ENCODE data around the gene SLC25A52. TPM values are rescaled to one million over a fixed set of nuclear protein-coding genes. Genes with fewer than 3 reads are reported as not detected.
"Not testable (repeated sequence)": the region's sequence is repeated elsewhere in the genome, so short reads cannot be mapped to it uniquely, and the experiment has no call there.

SLC25A52 gene
- total RNA-seq (ENCODE audit: low replicate concordance): not detected in 2 replicates
- long read RNA-seq: 0 reads

- Mint-ChIP-seq H3K36me3 (no peaks in the 10 kb centered on the region), H3K4me3 (no peak within 1 kb of the TSS), H3K4me1 (ENCODE audit: unreplicated experiment) (peaks cover 4% of the 10 kb centered on the region), H3K9me3 (peaks cover 5% of the 10 kb centered on the region), H3K27me3 (no peaks in the 10 kb centered on the region), H3K27ac (no peak within 1 kb of the TSS)
- DNase-seq (ENCODE audit: extremely low spot score, unreplicated experiment): no peak
- TF ChIP-seq CTCF (conservative IDR thresholded peaks at IDR 0.05): no peak
Observed at GRCh38 chr18:31760695-31761094, at the start of gene SLC25A52. Gene SLC25A52 (minus strand): TSS chr18:31760880. CDS start chr18:31760661, 219 bp downstream.

- H3K9me3 Mint-ChIP-seq; H3K4me1 Mint-ChIP-seq (ENCODE audit: unreplicated experiment); DNase-seq (ENCODE audit: extremely low spot score, unreplicated experiment); H3K36me3 Mint-ChIP-seq; H3K27ac Mint-ChIP-seq; H3K27me3 Mint-ChIP-seq; H3K4me3 Mint-ChIP-seq: not testable (repeated sequence)
Observed at GRCh38 chr18:31809049-31809448, 48.4 kb upstream of the SLC25A52 start.

- H3K9me3 Mint-ChIP-seq: no peaks in the 10 kb centered on the region
- TF ChIP-seq CTCF (conservative IDR thresholded peaks at IDR 0.05): no peak
- H3K36me3 Mint-ChIP-seq: no peaks in the 10 kb centered on the region
- no peak for DNase-seq (ENCODE audit: extremely low spot score, unreplicated experiment)
- no peak overlapping the region for H3K4me3 Mint-ChIP-seq
- H3K4me1 Mint-ChIP-seq (ENCODE audit: unreplicated experiment): no peaks in the 10 kb centered on the region
- no peak overlapping the region for H3K27ac Mint-ChIP-seq
- H3K27me3 Mint-ChIP-seq: no peaks in the 10 kb centered on the region
Observed at GRCh38 chr18:31801078-31801477, 40.4 kb upstream of the SLC25A52 start.

- H3K9me3 Mint-ChIP-seq; H3K4me1 Mint-ChIP-seq (ENCODE audit: unreplicated experiment); DNase-seq (ENCODE audit: extremely low spot score, unreplicated experiment); H3K27me3 Mint-ChIP-seq; H3K36me3 Mint-ChIP-seq; H3K4me3 Mint-ChIP-seq; H3K27ac Mint-ChIP-seq: not testable (repeated sequence)
Observed at GRCh38 chr18:31799257-31799656, 38.6 kb upstream of the SLC25A52 start.

GRCh38 chr18:31798399-31798798 lies 37.7 kb upstream of the SLC25A52 start:
- Mint-ChIP-seq H3K27me3 (no peaks in the 10 kb centered on the region), H3K9me3 (no peaks in the 10 kb centered on the region), H3K27ac (no peak overlapping the region), H3K4me3 (no peak overlapping the region), H3K4me1 (ENCODE audit: unreplicated experiment) (no peaks in the 10 kb centered on the region), H3K36me3 (no peaks in the 10 kb centered on the region)
- no peak for DNase-seq (ENCODE audit: extremely low spot score, unreplicated experiment)
- no peak for TF ChIP-seq CTCF (conservative IDR thresholded peaks at IDR 0.05)

GRCh38 chr18:31795747-31796146 lies 35.1 kb upstream of the SLC25A52 start:
- Mint-ChIP-seq H3K4me3 (no peak overlapping the region), H3K27ac (no peak overlapping the region), H3K36me3 (no peaks in the 10 kb centered on the region), H3K4me1 (ENCODE audit: unreplicated experiment) (no peaks in the 10 kb centered on the region), H3K27me3 (no peaks in the 10 kb centered on the region), H3K9me3 (no peaks in the 10 kb centered on the region)
- no peak for DNase-seq (ENCODE audit: extremely low spot score, unreplicated experiment)
- no peak for TF ChIP-seq CTCF (conservative IDR thresholded peaks at IDR 0.05)

- Mint-ChIP-seq H3K27me3 (no peaks in the 10 kb centered on the region), H3K27ac (peak overlapping the region; percentile 39), H3K9me3 (no peaks in the 10 kb centered on the region), H3K4me1 (ENCODE audit: unreplicated experiment) (no peaks in the 10 kb centered on the region), H3K4me3 (no peak overlapping the region), H3K36me3 (no peaks in the 10 kb centered on the region)
- no peak for DNase-seq (ENCODE audit: extremely low spot score, unreplicated experiment)
- no peak for TF ChIP-seq CTCF (conservative IDR thresholded peaks at IDR 0.05)
Observed at GRCh38 chr18:31793531-31793930, 32.9 kb upstream of the SLC25A52 start.
